Measurements from ENCODE around the gene DDX10. TPM values are rescaled to one million over a fixed set of nuclear protein-coding genes. Genes with fewer than 3 reads are reported as not detected.

DDX10 gene
- total and polyA plus RNA-seq, 9 donors: 13.1 to 34.3 (median 25.7) TPM

GRCh38 chr11:108934289-108934688 is 269.4 kb downstream of the DDX10 start:
- H3K27ac ChIP-seq: no peak overlapping the region
- no peak overlapping the region for H3K4me3 ChIP-seq
- H3K9me3 ChIP-seq: no peaks in the 10 kb centered on the region
- H3K27me3 ChIP-seq: no peaks in the 10 kb centered on the region
- intact Hi-C loops (cut with DNase I): no loop called here
- DNase-seq: no peak
- H3K36me3 ChIP-seq: no peaks in the 10 kb centered on the region
- no peaks in the 10 kb centered on the region for H3K4me1 ChIP-seq (ENCODE audit: insufficient read depth)
- TF ChIP-seq POLR2A (IDR thresholded peaks at IDR 0.05): no peak
- TF ChIP-seq CTCF (IDR thresholded peaks at IDR 0.05): no peak
- TF ChIP-seq EP300 (IDR thresholded peaks at IDR 0.05): no peak

GRCh38 chr11:108934696-108935095 is 269.8 kb downstream of the DDX10 start:
- no peaks in the 10 kb centered on the region for H3K36me3 ChIP-seq
- H3K27ac ChIP-seq: no peak overlapping the region
- no peak overlapping the region for H3K4me3 ChIP-seq
- intact Hi-C loops (cut with DNase I): no loop called here
- no peaks in the 10 kb centered on the region for H3K27me3 ChIP-seq
- WGBS, 3 donors: 95 to 98% (median 96%) methylated on average over 7 of the region's 7 CpGs
- DNase-seq: no peak
- no peak for TF ChIP-seq EP300 (IDR thresholded peaks at IDR 0.05)
- no peak for TF ChIP-seq CTCF (IDR thresholded peaks at IDR 0.05)
- TF ChIP-seq POLR2A (IDR thresholded peaks at IDR 0.05): no peak
- H3K9me3 ChIP-seq: no peaks in the 10 kb centered on the region
- no peaks in the 10 kb centered on the region for H3K4me1 ChIP-seq (ENCODE audit: insufficient read depth)

- Histone ChIP-seq H3K36me3 (no peaks in the 10 kb centered on the region), H3K27ac (no peak overlapping the region), H3K9me3 (no peaks in the 10 kb centered on the region), H3K4me3 (no peak overlapping the region), H3K27me3 (no peaks in the 10 kb centered on the region), H3K4me1 (ENCODE audit: insufficient read depth) (no peaks in the 10 kb centered on the region)
- no peak for DNase-seq
- intact Hi-C loops (cut with DNase I): no loop called here
- TF ChIP-seq CTCF (IDR thresholded peaks at IDR 0.05): no peak
- no peak for TF ChIP-seq POLR2A (IDR thresholded peaks at IDR 0.05)
- TF ChIP-seq EP300 (IDR thresholded peaks at IDR 0.05): no peak
- WGBS, 3 donors: 56 to 61% (median 61%) methylated on average over 6 of the region's 6 CpGs
Observed at GRCh38 chr11:108937746-108938145, 272.9 kb downstream of the DDX10 start.

GRCh38 chr11:108938604-108939003 is 273.7 kb downstream of the DDX10 start:
- no peaks in the 10 kb centered on the region for H3K36me3 ChIP-seq
- no peaks in the 10 kb centered on the region for H3K9me3 ChIP-seq
- 30 to 43% (median 34%) methylated on average over 1 of the region's 1 CpG for WGBS, 3 donors
- no peak for DNase-seq
- intact Hi-C loops (cut with DNase I): no loop called here
- no peaks in the 10 kb centered on the region for H3K27me3 ChIP-seq
- H3K4me3 ChIP-seq: no peak overlapping the region
- no peak for TF ChIP-seq POLR2A (IDR thresholded peaks at IDR 0.05)
- no peak for TF ChIP-seq EP300 (IDR thresholded peaks at IDR 0.05)
- no peak for TF ChIP-seq CTCF (IDR thresholded peaks at IDR 0.05)
- H3K4me1 ChIP-seq (ENCODE audit: insufficient read depth): no peaks in the 10 kb centered on the region
- no peak overlapping the region for H3K27ac ChIP-seq

GRCh38 chr11:108939135-108939534 is 274.3 kb downstream of the DDX10 start:
- H3K27me3 ChIP-seq: no peaks in the 10 kb centered on the region
- intact Hi-C loops (cut with DNase I): no loop called here
- no peak overlapping the region for H3K27ac ChIP-seq
- no peak for DNase-seq
- H3K9me3 ChIP-seq: no peaks in the 10 kb centered on the region
- no peaks in the 10 kb centered on the region for H3K4me1 ChIP-seq (ENCODE audit: insufficient read depth)
- H3K4me3 ChIP-seq: no peak overlapping the region
- no peaks in the 10 kb centered on the region for H3K36me3 ChIP-seq
- TF ChIP-seq EP300 (IDR thresholded peaks at IDR 0.05) (no peak), POLR2A (IDR thresholded peaks at IDR 0.05) (no peak), CTCF (IDR thresholded peaks at IDR 0.05) (no peak)
- 95 to 100% (median 97%) methylated on average over 1 of the region's 1 CpG for WGBS, 3 donors

All from ovary (tissue), 9 donors.